ENCODE data around the gene TMEM258. TPM values are rescaled to one million over a fixed set of nuclear protein-coding genes. Genes with fewer than 3 reads are reported as not detected.

Gene TMEM258
- polyA plus RNA-seq, 1 of the 3 experiments (the other 2 are of a cell fraction), result 454 TPM

- peak; percentile 85; the same call in 1 of the 2 replicates for TF ChIP-seq POLR2AphosphoS5 (IDR thresholded peaks at IDR 0.05; ENCODE audit: low read depth, low read length)
- peak; percentile 44; the same call in 1 of the 2 replicates for TF ChIP-seq PBX3 (IDR thresholded peaks at IDR 0.05)
- TF ChIP-seq RFX5 (IDR thresholded peaks at IDR 0.05; ENCODE audit: low read length), result peak; percentile 17; the same call in 1 of the 2 replicates
- peak; percentile 36 for TF ChIP-seq RAD21 (IDR thresholded peaks at IDR 0.05; ENCODE audit: low read length)
- no peak for TF ChIP-seq USF2 (IDR thresholded peaks at IDR 0.05; ENCODE audit: borderline replicate concordance, low read depth, low read length)
- no peak for TF ChIP-seq IRF3 (IDR thresholded peaks at IDR 0.05; ENCODE audit: low read depth, low read length)
- TF ChIP-seq ELF1 (IDR thresholded peaks at IDR 0.05), result peak; percentile 27; the same call in 1 of the 2 replicates
- TF ChIP-seq SIN3A (IDR thresholded peaks at IDR 0.05; ENCODE audit: borderline replicate concordance, low read depth, low read length), result peak; percentile 97
Observed at GRCh38 chr11:61816736-61817455, 24.5 kb upstream of the TMEM258 start, which contains the start of gene FADS1 (continued).

GRCh38 chr11:61815790-61816735 is 23.7 kb upstream of the TMEM258 start:
- Histone ChIP-seq H3K4me1 (ENCODE audit: control insufficient read depth in 1 of 2, insufficient read depth in 2 of 2, low read depth in 1 of 2, low read length in 1 of 2) (peaks cover 17 to 19% of the 10 kb centered on the region in 2 experiments; a peak in 3 of 4 replicates), H3K4me2 (peak overlapping the region; percentile 98), H3K27me3 (ENCODE audit: insufficient read depth) (no peaks in the 10 kb centered on the region), H3K9ac (peak overlapping the region; percentile 81), H4K20me1 (ENCODE audit: insufficient read depth) (no peaks in the 10 kb centered on the region), H3K4me3 (ENCODE audit: low read depth in 2 of 2, low read length in 1 of 2) (peak overlapping the region; percentile 83 to 87), H2AFZ (ENCODE audit: low read depth) (peak overlapping the region; percentile 89), H3F3A (replicated peaks; ENCODE audit: insufficient read depth) (peaks cover 30% of the 10 kb centered on the region), H3K27ac (ENCODE audit: low read depth in 2 of 2, low read length in 1 of 2) (peak overlapping the region; percentile 88 to 98), H3K79me2 (ENCODE audit: insufficient read depth) (peaks cover 16% of the 10 kb centered on the region; the same call in 1 of the 2 replicates), H3K9me2 (no peaks in the 10 kb centered on the region), H3K9me3 (no peaks in the 10 kb centered on the region), H3K36me3 (replicated peaks in 1 of 2; ENCODE audit: control insufficient read depth in 1 of 2, insufficient read depth in 2 of 2, low read length in 1 of 2) (peaks cover 3 to 15% of the 10 kb centered on the region in 2 experiments)
- TF ChIP-seq FOXJ3 (CRISPR knock-in tag; IDR thresholded peaks at IDR 0.05) (0 out of 2 replicates have a peak, but pooled peaks have one; percentile 26), TEAD4 (IDR thresholded peaks at IDR 0.05; ENCODE audit: borderline replicate concordance, insufficient read depth) (no peak), SIN3A (IDR thresholded peaks at IDR 0.05; ENCODE audit: borderline replicate concordance, low read depth, low read length) (0 out of 2 replicates have a peak, but pooled peaks have one; percentile 16), RCOR1 (IDR thresholded peaks at IDR 0.05; ENCODE audit: low read length) (peak; percentile 46; the same call in 1 of the 2 replicates), FOXM1 (IDR thresholded peaks at IDR 0.05; ENCODE audit: low read depth) (no peak), RFX5 (IDR thresholded peaks at IDR 0.05; ENCODE audit: low read length) (no peak)
- 0% methylated on average over 43 of the region's 69 CpGs for WGBS (ENCODE audit: low lambda C conversion rate)
- ChIA-PET POLR2A (interaction anchor here (0.5 to 4.9 kb wide), 19 partner anchors 12 to 1025 kb away, joined by 3 to 84 read pairs (median 3); partner anchors contain the start of genes ASRGL1, BEST1, CPSF7 and FADS2), CTCF (interaction anchor here (0.6 to 10.5 kb wide), 16 partner anchors 8 to 292 kb away, joined by 3 to 149 read pairs (median 5); partner anchors contain the start of genes FADS2, FEN1 and TMEM258)
- DNase-seq, result peak; percentile 81

Data from SK-N-SH (cell line).